GM21619 (cell line): Measurements from ENCODE around the gene LPCAT1.
"Not testable (repeated sequence)": the region's sequence is repeated elsewhere in the genome, so short reads cannot be mapped to it uniquely, and the experiment has no call there.

Source experiments
- ATAC-seq: cut with Tn5 transposase; IDR thresholded peaks from one replicate; pipeline ENCODE4 v1.9.1; 2021; ENCODE audit not compliant: unreplicated experiment

Gene LPCAT1

DNA sequence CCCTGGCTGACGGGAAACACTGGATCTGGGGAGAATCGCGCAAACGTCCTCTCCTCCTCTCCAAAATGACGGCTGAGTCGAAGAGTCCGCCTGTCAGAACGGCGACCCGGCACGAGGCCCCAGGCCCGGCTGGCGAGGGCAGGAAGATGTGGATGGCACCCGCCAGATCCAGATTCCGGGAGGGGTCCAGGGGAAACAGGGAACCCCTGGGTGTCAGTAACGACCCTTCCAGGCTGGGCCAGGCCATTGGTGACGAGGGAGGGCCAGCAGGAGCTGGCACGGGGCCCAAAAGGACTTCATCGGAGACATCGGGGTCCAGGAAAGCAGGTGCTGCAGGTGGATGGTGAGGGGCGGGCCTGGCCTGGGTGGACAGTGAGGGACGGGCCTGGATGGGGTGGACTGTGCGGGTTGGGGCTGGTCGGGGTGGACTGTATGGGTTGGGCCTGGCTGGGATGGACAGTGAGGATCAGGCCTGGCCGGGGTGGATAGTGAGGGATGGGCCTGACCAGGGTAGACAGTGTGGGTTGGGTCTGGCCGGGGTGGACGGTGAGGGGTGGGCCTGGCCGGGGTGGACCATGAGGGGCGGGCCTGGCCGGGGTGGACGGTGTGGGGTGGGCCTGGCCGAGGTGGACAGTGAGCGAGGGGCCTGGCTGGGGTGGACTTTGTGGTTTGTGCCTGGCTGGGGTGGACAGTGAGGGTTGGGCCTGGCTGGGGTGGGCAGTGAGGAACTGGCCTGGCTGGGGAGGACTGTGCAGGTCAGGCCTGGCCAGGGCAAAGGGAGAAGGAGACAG is 92.5 kb downstream of the LPCAT1 start:
- no peak for ATAC-seq

DNA sequence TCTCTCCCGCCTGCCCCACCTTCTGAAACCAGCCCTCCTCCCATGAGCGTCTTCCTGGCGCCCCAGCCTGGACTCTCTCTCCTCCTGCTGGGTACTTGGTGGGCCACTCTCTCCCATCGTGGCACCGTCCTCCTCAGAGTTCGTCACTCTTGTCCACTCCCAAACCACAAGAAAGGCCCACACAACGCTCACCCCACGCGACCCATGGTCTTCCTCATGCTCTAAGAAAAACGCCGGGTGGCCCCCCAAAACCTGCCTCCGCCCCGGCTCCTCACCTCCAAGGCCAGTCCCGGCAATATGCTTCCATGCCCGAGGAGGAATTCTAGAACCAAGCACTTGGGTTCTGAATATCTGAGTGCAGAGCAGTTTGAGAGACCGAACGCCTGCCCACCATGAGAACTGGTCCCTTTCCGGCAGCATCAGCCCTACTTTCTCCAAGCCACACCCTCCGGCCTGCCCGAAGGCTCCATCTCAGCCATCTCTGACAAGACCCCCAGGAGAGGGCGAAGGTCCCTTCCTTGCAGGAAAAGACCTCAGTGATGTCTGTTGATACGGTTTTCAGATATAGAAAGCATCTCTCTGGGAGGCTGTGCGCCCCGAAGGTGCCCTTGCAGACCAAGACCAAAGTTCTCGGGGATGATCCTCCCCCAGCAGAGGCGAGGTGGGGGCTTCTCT is 93.5 kb downstream of the LPCAT1 start:
- ATAC-seq, result no peak

DNA sequence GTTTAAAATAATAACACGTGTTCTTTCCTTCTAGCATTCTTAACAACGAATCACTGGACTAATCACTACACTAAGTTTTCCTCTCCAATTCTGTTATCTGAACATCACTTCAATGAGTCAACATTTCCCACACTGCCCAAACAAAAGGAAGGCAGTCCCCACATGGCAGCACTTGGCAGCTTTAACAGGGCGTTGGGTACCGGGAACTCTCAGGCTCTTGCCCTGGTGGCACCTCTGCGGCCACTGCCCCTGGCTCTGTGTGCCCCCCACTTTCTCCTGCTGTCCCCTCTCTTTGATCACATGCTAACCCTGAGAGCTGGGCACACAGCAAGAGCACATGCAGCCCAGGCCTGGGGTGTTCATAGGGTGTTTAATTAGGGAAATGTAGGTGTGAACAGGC is 94.3 kb downstream of the LPCAT1 start:
- no peak for ATAC-seq

DNA sequence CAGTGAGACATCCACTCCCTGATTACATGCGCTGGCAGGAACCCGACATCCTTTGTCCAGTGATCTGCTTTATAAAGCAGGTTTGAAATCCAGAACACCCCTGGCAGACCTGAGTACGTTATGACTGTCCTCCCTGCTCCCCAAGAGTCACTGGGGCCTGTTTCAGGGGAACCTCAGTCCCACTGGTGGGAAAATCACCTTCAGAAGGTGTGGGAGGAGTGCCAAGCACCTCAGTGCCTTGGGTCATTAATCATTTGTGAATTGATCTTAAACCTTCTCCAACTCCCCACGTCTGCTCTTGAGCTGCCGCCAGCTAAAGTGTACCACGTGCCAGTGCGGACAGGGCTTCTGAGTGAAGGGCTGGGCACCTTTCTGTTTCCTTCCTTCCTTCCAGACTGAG is 94.7 kb downstream of the LPCAT1 start:
- ATAC-seq, result no peak

DNA sequence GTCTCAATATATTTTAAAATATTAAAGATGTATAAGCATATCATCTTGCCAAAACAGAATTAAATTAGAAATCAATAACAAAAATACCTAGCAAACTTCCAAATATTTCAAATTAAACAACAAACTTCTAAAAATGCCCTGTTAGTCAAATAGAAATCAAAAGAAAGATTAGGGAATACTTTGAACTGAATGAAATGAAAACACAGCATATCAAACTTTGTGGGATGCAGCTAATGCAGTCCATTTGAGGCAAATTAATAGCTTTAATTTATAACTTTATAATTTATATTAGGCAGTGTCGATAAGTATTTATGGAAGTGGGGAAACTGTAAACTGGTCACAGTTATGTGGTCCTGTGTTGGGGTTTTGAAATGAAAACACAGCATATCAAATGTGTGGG is 95.7 kb downstream of the LPCAT1 start:
- ATAC-seq, result no peak

DNA sequence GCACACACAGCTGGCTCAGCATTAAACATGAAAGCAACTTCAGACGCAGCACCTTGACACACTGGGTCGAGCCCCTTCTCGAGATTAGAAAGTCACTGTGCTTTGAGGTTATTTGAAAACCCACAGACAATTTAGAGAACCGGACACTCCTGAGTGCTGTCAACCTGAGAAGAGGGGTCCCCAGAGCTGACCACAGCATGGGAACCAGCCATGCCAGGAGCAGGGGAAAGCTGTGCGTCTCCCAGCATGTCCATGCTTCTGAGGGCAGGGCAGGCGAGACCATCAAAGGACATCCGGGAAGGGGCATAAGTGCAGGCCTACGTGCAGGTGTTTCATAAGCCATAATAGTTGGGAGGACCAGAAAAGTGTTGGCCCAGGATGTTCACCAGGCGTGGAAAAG is 99.0 kb downstream of the LPCAT1 start:
- ATAC-seq, result no peak

DNA sequence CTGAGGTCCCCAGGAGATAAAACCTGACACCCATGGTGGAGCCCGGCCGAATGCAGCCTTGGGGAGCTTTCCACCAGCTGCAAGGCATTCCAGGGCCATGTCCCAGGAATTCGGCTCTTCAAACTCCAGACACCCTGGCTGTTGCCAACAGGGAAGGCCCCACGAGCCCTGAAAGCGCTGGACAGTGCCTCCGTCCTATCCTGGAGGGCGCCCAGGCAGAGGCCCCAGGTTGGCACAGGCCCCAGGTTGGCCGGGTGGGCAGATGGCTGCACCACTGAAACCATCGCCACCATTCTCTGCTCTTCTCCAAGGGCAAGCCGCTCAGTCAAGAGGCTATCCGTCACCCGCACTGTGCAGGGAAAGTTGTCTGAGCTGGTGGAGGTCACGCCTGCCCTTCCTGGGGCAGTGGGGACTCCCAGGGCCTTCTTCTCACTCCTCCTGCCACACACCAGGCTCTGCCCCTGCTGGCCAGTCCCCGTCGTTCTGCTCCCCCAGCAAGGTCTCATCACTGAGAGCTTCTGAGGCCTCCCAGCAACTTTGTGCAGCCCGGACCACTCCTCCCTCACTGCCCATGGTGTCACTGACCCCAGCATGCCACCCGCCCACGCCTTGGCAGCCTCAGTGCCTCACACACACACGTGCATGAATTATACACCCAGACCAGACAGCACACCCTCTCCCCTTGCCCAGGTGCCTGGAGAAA is 99.7 kb downstream of the LPCAT1 start:
- no peak for ATAC-seq

DNA sequence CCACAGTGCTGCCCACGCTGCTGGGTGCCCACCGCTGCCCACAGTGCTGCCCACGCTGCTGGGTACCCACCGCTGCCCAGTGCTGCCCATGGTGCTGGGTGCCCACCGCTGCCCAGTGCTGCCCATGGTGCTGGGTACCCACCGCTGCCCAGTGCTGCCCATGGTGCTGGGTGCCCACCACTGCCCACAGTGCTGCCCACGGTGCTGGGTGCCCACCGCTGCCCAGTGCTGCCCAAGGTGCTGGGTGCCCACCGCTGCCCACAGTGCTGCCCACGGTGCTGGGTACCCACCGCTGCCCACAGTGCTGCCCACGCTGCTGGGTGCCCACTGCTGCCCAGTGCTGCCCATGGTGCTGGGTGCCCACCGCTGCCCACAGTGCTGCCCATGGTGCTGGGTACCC is 101.2 kb downstream of the LPCAT1 start:
- ATAC-seq, result not testable (repeated sequence)

DNA sequence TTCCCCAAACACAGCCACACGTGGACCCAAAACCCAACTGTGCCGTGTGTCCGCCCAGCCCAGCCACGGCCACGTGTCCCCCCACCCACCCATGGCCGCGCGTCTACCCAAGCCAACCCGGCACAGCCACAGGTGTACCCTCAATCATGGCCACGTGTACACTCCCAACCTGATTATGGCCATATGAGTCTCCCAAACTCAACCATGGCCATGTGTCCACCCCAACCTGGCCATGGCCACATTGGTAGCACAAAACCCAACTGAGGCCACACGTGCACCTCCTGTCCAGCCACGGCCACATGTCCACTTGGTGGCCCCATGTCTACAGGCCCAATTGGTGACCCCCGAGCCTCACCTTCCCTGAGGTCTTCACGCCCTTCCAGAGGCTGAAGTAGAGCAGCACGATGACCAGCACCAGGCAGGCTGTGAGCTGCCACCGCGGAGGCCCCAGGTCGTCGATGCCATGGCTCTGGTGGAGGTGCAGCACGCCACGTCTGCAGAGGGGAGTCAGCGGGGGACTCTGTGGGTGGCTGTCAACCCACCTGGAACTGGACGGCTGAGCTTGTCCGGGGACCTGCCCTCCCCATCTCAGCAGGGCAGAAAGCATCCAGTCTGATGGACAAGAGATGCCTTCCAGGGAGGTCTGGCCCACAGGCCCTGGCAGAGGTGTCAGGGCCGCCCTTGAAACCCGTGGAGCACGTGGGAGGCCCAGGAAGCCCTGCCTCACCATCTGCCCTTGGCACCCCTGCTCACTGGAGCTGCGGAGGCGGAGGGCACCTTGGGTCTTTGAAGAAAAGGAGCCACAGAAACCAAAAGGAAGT is 102.0 kb downstream of the LPCAT1 start:
- no peak for ATAC-seq

DNA sequence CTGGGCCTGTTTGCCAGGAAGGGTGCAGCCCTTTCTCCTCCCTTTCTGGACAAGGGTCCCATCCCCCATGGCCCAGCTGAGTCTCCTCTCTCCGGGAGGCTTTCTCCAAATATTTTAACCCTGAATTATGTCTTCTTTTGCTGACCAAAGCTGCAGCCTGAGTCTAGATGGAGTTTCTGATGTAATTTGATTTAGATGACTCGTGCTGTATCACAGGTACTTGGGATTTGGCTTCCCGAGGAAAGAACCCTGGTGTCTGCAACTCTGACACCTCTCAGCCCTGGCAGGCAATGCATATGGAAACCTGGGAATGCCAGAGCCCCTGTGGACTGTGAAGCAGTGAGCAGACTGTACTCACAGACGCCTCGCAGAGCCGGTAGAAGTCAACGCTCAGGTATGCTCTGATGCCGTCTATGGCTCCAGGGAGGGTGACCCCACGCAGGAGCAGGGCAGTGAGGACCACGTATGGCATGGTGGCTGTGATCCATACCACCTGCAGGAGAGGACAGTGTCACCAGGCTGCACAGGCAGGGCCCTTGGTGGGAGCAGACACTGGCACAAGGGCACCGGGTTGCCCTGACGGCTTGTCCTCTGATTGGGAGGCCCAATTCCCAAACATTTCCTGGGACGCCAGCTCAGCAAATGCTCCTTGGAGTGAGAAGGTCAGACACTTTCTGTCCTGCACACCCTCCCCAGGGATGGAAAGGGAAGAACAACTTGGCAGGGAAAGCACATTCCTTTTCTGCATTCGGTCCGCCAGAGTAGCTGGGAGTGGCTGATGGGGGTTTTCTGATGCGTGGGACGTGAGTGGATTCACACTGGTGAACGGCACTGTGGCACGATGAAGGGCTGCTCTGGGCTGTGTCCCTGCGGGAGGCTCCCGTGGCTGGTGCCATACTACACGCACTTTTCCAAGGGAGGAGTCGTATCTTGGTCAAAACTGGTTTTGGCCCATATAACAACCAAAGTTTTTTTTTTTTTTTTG is 103.3 kb downstream of the LPCAT1 start:
- no peak for ATAC-seq

DNA sequence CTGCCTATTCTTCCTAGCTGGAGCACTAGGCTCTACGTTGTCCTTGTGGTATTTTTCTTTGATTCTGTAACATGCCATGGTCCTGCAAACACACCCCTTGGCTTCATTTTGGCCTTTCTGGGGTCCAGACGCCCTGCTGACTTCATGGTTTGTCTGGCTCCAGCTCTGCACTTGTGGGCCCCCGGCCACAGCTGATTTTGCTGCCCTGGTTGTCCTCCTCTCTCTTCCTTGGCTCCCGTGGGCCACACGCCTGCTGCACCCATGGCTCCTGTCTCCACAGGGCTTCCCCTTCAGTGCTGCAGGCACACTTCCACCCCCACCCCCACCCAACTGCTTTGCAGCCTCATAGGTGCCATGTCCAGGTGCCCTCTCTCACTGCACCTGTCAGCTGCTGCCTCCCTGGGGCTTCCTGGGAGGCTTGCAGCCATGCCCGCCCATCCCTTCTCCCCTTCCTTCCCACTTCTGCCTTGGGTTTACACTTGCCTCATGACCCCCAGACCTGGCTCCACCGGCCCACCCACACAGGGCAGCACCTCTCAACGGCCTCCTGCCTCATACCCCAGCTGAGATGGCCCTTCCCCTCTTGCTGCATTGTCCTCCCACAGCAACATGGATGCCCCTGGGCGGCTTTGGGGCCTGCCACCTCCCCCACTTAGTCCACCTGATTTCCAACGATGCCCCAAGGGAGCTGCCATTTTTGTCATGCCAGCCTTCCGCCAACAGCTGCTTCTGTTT is 104.1 kb downstream of the LPCAT1 start:
- ATAC-seq, result no peak

DNA sequence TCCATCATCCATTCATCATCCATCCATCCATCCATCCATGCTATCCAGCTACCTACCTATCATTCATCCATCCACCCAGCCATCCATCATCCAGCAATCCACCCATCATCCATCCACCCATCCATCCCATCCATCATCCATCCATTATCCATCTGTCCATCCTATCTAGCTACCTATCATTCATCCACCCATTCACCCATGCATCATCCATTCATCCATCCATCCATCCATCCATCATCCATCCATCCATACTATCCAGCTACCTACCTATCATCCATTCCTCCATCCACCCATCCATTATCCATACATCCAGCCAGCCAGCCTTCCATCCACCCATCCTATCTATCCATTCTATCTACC is 104.9 kb downstream of the LPCAT1 start:
- ATAC-seq, result no peak

DNA sequence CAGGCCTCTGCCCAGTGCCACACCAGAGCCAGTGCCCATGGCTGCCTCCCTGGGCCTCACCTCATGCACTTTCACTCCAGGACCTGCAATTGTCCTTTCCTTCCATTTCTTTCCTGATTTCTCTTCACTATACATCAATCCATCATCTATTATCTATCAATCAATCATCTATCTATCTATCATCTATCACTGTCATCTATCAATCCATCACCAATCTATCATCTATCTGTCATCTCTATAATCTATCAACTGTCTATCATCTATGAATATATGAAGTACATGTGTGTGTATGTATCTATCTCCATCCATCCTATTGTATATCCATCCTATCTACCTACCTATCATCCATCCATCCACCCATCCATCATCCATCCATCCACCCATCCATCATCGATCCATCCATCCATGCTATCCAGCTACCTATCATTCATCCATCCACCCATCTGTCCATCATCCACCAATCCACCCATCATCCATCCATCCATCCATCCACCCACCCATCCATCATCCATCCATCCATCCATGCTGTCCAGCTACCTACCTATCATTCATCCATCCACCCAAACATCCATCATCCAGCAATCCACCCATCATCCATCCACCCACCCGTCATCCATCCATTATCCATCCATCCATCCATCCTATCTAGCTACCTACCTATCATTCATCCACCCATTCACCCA is 105.4 kb downstream of the LPCAT1 start:
- ATAC-seq, result no peak

DNA sequence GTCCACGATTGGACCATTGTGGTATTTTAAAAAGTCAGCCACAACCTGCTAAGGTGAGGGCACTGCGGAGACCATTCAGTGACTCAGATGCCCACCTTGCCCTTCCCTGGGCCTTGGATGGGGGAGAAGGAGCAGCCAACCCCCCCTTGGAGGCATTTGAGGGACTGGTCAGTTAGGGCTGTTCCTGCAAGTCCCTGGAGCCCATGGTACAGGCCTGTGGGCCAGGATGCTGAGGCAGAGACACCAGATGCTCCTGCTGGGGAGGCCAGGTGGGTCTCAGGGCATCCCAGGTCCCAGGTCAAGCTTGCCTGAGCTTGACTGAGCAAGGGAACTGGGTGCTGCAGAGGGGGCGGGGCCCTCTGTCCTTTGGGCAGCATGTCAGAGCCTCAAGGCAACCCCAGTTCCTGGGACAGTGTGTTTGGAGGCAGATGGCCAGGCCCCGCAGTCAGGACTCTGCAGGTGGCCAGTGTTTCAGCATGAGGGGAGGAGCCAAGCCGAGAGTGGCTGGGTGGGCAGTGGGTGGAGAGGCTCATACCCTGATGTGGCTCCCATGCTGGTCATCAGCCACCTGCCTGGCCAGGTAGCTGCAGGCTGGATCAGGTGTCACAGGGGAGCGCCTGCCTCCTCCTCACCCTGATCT is 106.1 kb downstream of the LPCAT1 start:
- ATAC-seq, result no peak

DNA sequence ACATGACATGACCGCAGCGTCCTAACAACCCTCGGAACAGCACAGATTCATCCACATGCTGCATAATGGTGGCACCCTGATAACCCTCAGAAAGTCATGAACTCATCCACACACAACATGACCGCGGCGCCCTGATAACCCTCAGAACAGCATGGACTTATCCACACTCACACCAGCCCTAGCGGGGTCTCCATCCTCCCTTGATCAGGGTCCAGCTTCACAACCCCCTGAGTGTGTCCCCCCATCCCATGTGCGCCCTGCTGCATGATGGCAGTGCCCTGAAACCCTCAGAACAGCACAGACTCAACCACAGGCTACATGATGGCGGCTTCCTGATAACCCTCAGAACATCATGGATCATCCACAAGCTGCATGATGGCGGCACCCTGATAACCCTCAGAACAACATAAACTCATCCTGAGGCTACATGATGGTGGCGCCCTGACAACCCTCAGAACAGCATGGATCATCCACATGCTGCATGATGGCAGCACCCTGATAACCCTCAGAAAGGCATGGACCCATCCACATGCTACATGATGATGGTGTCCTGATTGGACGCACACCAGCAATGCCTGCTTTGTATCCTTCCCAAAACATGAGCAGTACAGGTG is 106.8 kb downstream of the LPCAT1 start:
- no peak for ATAC-seq

DNA sequence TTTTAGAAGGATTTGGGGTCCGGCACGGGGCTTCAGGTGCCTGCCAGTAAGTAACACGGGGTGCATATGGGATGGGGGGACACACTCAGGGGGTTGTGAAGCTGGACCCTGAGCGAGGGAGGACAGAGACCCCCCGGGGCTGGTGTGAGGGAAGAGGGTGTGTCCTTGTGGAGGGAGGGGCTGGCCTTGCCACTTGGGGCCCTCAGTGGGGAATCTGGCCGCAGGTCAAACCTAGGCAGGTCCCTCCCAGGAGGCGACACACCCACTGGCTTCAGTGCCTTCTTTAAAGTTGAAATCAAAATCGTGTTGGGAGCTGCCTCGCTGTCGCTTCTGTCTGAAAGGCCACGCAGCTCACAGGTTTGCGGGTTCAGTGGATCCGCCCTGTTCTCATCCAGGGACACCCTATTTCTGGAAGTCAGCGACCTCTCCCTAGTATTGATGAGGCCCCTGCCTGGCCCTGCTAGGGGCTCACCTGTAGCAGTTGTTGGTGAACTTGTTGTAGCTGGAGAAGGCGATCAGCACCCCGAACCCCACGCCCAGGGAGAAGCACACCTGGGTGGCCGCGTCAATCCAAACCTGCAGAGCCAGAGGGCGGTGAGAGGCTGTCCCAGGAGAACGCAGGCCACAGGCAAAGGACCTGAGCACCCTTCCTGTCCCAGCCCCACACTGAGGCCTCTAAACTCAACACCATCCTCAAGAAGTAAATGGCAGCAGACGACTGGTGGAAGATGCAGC is 108.0 kb downstream of the LPCAT1 start:
- ATAC-seq, result no peak

DNA sequence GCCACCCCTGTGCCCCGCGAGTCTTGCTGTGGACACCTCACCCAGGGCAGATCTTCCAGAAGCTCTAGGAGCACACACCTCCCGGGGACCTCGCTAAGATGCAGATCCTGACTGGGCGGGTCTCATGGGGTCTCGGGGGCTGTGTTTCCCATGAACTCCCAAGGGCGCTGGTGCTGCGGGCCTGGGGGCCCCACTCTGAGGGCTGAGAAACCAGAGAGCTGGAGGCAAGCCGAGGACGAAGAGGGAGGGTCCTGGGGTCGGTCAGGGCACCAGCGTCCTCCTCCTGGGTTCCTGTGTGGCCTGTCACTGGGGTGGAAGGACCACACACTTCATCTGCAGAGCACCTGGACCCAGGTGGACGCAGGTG is 108.7 kb downstream of the LPCAT1 start:
- ATAC-seq, result no peak
